Measurements from ENCODE around the gene P4HA2. TPM values are rescaled to one million over a fixed set of nuclear protein-coding genes. Genes with fewer than 3 reads are reported as not detected.

Gene P4HA2
- total RNA-seq, 1 donor from 2014 or later: 79.0 TPM

- DNase-seq: no peak
- H3K4me3 ChIP-seq: no peak overlapping the region
These were observed 41.3 kb upstream of the P4HA2 start for GRCh38 chr5:132268769-132269551.

DNA sequence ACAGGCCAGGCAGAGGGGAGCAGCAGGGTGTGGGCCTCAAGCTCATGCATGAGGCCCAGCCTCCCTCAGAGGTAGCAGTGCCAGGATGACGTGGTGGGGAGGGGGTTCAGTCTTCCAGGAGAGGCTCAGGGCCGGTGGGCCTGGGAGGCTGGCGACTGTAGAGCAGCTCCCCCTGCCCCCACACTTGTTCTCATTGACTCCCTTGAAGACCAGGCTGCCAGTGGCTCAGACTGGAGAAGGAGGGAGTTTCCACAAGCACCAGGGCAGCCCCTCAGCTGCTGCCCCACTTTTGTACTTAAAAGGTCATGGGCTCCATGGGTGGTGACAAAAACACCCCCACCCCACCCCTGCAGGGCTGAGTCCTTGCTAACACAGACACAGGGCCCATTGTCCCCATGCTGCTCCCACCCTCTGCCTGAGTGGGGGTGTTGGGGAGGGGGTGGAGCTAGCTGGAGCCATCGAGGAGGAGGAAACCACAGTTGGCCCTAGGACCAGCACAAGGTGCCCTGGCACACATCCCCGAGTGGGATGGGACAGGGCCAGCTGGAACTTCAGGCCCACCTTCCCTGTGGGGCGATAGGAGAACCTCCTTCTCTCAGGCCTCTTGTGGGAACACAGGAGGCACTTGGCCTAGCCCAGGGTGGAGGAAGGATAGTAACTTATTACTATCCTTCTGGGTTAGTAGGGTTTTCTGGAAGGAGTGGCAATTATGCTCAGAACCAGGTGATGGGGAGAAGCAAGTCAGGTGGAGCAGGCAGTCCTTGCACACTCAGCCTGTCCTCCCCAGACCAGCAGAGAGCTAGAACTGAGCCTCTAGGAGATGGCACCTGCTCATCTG lies 40.5 kb upstream of the P4HA2 start:
- Histone ChIP-seq H3K27ac (no peak overlapping the region), H3K4me1 (peaks cover 11% of the 10 kb centered on the region), H3K4me3 (no peak overlapping the region), H3K27me3 (no peaks in the 10 kb centered on the region), H3K36me3 (no peaks in the 10 kb centered on the region), H3K9me3 (no peaks in the 10 kb centered on the region)
- intact Hi-C loops (cut with DNase I): no loop called here
- TF ChIP-seq, protein P1, sequence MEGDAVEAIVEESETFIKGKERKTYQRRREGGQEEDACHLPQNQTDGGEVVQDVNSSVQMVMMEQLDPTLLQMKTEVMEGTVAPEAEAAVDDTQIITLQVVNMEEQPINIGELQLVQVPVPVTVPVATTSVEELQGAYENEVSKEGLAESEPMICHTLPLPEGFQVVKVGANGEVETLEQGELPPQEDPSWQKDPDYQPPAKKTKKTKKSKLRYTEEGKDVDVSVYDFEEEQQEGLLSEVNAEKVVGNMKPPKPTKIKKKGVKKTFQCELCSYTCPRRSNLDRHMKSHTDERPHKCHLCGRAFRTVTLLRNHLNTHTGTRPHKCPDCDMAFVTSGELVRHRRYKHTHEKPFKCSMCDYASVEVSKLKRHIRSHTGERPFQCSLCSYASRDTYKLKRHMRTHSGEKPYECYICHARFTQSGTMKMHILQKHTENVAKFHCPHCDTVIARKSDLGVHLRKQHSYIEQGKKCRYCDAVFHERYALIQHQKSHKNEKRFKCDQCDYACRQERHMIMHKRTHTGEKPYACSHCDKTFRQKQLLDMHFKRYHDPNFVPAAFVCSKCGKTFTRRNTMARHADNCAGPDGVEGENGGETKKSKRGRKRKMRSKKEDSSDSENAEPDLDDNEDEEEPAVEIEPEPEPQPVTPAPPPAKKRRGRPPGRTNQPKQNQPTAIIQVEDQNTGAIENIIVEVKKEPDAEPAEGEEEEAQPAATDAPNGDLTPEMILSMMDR (IDR thresholded peaks at IDR 0.05): no peak
- ATAC-seq (no peak), DNase-seq (no peak)

More at GRCh38 chr5:132268769-132269551, 41.3 kb upstream of the P4HA2 start:
- Histone ChIP-seq H3K27ac (no peak overlapping the region), H3K4me1 (peaks cover 11% of the 10 kb centered on the region), H3K27me3 (no peaks in the 10 kb centered on the region), H3K9me3 (no peaks in the 10 kb centered on the region), H3K36me3 (no peaks in the 10 kb centered on the region)
- TF ChIP-seq, protein P1 (IDR thresholded peaks at IDR 0.05): no peak
- intact Hi-C loops (cut with DNase I): no loop called here
- no peak for ATAC-seq

DNA sequence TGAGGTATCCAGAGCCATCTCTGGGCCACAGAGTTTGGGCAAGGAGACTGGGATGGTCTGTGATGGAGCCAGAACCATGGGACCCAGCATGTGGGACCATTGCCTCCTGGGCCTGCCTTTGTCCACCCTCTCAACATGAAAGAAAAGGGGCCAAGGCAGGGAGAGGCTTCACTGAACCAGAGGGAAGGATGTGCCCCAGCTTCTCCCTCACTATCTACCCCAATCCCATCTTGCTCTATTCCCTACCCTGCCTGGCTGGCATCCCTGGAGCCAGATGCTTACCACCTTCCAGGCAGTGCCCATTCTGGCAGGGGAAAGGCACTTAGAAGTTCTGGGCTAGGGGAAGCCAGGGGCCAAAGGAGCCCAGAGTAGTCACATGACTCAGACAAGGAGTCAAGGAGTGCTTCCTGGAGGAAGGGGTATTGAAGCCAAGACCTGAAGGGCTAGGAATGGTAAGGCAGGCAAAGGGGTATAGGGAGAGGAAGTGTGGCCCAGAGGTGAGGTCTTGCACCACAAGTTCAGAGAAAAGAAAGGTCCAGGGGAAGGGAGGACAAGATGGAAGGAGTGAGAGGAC lies 39.6 kb upstream of the P4HA2 start:
- intact Hi-C loops (cut with DNase I): no loop called here
- Histone ChIP-seq H3K4me1 (peaks cover 11% of the 10 kb centered on the region), H3K36me3 (no peaks in the 10 kb centered on the region), H3K27me3 (no peaks in the 10 kb centered on the region), H3K4me3 (no peak overlapping the region), H3K9me3 (no peaks in the 10 kb centered on the region), H3K27ac (no peak overlapping the region)
- TF ChIP-seq, protein P1 (IDR thresholded peaks at IDR 0.05): no peak
- DNase-seq: no peak
- ATAC-seq: no peak

DNA sequence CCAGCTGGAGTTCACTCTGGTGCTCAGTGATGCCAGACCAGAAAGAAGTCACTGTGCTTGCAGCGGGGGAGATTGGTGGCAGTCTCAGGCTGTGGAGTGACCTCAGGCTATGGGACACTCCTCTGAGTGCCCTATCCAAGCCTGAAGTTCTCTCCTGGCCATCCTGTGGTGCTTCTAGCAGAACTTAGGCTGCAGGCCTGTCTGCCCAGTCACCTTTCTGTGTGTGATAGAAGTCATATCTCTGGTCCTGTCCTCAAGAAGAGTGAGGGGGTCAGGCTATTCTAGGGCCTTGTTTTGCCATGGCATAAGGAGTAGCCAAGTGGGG lies 39.1 kb upstream of the P4HA2 start:
- Histone ChIP-seq H3K36me3 (no peaks in the 10 kb centered on the region), H3K27me3 (no peaks in the 10 kb centered on the region), H3K4me1 (peaks cover 11% of the 10 kb centered on the region), H3K4me3 (no peak overlapping the region), H3K27ac (no peak overlapping the region), H3K9me3 (no peaks in the 10 kb centered on the region)
- DNase-seq (no peak), ATAC-seq (no peak)
- intact Hi-C loops (cut with DNase I): no loop called here
- TF ChIP-seq, protein P1 (IDR thresholded peaks at IDR 0.05): no peak

GRCh38 chr5:132266031-132266835 lies 38.6 kb upstream of the P4HA2 start:
- Histone ChIP-seq H3K9me3 (no peaks in the 10 kb centered on the region), H3K4me3 (no peak overlapping the region), H3K4me1 (peaks cover 11% of the 10 kb centered on the region), H3K27ac (no peak overlapping the region), H3K27me3 (no peaks in the 10 kb centered on the region), H3K36me3 (no peaks in the 10 kb centered on the region)
- TF ChIP-seq, protein P1 (IDR thresholded peaks at IDR 0.05): no peak
- DNase-seq (no peak), ATAC-seq (no peak)
- intact Hi-C loops (cut with DNase I): no loop called here

All from upper lobe of right lung (tissue), 1 donor.